SKM-1 (cell line): ENCODE measurements around the gene SPINK4.

Source experiments
- DNase-seq: peaks from one replicate; lab custom pipeline; 2025; ENCODE audit not compliant: unreplicated experiment; lab: John Stamatoyannopoulos, UW

SPINK4 gene, protein sequence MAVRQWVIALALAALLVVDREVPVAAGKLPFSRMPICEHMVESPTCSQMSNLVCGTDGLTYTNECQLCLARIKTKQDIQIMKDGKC

DNA sequence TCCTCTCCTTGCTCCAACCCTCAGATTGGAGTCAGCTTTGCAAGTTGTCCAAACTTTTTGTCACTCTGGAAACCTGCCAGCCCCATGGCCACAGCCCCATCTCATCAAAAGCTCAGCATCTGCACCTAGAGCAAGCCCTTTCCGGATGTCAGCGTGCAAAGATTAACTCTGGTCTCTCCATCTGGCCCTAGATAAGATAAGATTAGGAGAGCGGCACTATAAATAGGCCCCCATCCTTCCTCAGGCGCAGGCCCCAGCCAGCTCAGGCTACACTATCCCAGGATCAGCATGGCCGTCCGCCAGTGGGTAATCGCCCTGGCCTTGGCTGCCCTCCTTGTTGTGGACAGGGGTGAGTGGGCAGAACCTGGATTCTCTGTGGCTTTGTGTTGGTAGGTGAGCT lies at the start of gene SPINK4:
Gene SPINK4, plus strand, starts transcription at position 247 of the 400 bp plus-strand sequence. Its CDS starts 42 bp downstream, at position 289.
- DNase-seq: no peak

DNA sequence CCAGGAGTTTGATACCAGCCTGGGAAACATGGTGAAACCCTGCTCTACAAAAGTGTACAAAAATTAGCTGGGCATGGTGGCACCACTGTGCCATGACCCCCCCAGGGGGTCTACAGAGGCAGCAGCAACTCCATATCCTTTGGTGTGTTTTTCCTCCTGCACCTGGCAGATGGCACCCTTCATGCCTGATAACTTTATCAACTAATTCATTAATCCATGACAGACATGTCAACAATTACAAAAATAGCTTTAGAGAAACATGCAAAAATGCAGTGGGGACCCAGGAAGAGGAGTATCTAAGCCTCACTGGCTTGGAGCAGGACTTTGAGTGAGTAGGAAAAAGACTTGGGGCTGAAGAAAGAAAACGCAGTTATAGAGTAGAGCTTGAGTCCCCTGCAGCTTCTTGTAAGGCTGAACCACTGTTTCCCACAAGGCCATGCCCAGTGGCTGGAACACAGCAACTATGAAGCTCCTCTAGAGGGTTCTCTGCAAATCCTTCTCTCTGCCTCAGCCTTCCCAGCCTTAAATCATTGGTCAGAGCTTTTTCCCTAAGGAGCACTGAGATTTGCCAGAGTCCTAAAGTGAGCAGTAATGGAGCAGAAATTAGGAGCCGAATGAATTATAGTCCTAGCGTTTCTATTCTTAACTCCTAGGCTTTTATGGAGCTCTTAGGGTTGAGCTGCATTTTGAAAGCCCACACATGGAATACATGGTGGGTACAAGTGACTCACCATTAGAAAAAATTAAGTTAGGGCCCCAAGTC lies 47.3 kb upstream of the SPINK4 start:
- no peak for DNase-seq

DNA sequence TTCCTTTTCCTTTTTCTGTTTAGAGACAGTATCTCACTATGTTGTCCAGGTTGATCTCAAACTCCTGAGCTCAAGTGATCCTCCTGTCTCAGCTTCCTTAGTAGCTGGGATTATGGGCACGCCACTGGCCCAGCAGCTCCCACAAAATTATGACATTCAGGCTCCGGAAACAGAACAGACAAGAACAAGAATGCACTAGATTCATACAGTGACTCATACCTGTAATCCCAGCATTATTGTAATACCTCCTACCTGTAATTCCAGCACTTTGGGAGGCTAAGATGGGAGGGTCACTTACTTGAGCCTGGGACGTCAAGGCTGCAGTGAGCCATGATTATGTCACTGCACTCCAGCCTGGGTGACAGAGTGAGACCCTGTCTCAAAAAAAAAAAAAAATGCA lies 46.1 kb upstream of the SPINK4 start:
- no peak for DNase-seq

DNA sequence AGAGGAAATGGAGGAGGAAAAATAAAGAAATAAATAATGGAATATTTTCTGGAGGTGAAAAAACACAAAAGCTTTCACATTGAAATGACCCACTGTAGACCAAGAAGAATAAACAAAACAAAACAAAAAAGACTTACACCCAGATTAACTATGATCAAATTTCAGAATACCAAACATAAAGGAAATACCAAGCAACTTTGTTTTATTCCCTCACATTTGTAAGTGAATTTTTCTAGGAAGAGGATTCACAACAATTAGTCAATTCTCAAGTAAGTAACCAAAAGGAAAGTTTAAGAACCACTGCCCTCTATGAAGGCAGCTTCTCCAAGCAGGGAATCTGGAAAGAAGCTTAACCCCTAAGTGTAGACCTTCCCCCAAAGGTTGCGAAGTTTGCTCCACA lies 43.2 kb upstream of the SPINK4 start:
- no peak for DNase-seq

- no peak for DNase-seq
Observed at GRCh38 chr9:33197279-33198152, 42.5 kb upstream of the SPINK4 start.

- DNase-seq: no peak
Observed at GRCh38 chr9:33198165-33198564, 41.8 kb upstream of the SPINK4 start.

GRCh38 chr9:33202018-33202417 lies 37.9 kb upstream of the SPINK4 start:
- no peak for DNase-seq

DNA sequence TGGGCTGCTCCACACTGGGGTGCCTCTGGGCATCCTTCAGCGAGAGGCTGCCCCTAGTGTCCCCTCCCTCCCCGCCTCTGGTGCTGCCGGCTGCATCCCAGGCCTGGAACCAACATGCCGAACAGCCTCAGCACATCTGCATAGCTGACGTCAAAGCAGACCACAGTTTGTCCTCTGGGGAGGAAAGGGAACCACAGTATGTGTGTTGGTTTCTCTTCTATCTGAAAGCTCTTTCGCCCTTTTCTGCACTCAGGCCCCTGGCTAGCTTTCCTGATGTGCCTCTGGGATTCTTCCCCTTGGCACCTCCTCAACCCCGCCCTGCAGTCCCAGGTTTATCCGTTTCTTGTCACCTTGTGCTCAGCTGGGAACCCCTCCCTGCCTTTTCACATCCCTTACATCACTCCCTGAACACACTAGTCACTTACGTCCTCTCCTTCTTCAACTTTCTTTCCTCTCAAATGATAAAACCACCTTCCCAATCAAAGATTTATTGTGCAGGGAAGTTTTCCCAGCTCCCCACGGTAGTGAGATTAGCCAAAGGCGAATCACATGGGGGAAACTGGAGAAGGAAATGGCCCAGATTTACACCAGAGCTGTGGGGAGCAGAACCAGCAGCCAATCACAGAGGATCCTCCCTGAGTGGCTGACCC lies 37.3 kb upstream of the SPINK4 start:
- no peak for DNase-seq

DNA sequence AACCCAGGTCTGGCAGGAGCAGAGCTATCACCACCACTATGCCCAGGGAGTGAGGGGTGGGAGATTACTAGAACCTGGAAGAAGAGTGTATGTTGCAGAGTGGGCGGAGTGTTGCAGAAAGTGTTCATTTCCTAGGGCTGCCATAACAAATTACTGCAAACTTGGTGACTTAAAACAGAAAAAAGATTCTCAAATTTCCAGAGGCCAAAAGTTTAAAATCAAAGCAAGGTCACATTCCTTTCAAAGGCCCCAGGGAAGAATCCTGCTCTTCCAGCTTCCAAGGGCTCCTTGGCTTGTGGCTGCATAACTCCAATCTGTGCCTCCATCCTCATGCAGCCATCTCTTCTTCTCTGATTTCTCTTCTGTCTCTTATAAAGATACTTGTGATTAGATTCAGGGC lies 30.6 kb upstream of the SPINK4 start:
- DNase-seq: no peak

- no peak for DNase-seq
Observed at GRCh38 chr9:33210006-33210715, 29.8 kb upstream of the SPINK4 start.

DNA sequence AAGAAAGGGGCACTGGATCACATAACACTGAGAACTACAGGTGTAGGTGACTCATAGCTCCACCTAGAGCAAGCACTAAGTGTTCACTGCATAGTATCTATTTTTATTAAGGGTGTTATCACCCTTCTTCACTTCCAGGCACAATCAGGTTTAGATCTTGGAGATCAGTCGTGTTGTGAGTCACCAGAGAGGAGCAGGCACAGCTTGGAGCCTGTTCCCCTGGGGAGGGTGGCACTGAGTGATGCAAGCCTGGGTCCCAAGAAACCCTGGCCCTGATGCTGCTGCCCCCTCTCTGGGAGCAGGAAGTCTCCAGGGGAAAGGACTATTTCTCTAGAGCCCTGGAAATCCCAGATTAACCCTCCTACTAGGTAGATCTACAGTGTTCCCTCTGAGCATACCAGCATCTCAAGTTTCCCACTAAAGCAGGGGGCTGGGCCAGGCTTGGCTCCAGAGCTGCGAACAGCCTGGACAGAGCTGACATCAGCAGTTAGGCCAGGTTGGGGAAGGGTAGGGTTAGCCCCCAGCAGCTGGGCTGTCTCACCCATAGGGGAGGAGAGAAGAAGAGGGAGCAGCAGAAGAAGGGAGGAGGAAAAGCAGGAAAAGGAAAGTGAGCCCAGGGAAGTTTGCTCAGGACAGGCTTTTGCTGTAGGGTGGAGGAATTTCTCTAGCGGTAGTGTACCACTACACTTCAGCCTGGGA lies 28.1 kb upstream of the SPINK4 start:
- DNase-seq: no peak

GRCh38 chr9:33220681-33221567 lies 19.0 kb upstream of the SPINK4 start:
- DNase-seq: peak; percentile 57

DNA sequence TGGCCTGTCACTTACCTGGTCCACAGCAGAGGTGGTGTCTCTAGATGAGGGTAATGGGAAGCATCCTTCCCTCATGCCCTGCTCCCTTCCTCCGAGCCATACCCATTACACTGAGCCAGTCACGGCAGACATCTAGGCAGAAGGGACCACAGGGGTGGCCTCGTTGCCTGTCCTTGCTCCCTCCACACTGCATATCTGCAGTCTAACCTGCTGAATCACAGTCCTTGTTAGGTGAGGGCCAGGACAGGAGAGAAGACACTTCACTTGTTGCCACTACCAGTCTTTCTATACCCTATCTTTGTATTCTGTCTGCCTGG lies 18.4 kb upstream of the SPINK4 start:
- no peak for DNase-seq

- no peak for DNase-seq
Observed at GRCh38 chr9:33222031-33222430, 17.9 kb upstream of the SPINK4 start.

GRCh38 chr9:33223696-33224095 lies 16.3 kb upstream of the SPINK4 start:
- no peak for DNase-seq

- DNase-seq: peak; percentile 44
Observed at GRCh38 chr9:33225319-33226147, 14.4 kb upstream of the SPINK4 start.

- DNase-seq: peak; percentile 83
Observed at GRCh38 chr9:33227008-33227398, 13.0 kb upstream of the SPINK4 start.

DNA sequence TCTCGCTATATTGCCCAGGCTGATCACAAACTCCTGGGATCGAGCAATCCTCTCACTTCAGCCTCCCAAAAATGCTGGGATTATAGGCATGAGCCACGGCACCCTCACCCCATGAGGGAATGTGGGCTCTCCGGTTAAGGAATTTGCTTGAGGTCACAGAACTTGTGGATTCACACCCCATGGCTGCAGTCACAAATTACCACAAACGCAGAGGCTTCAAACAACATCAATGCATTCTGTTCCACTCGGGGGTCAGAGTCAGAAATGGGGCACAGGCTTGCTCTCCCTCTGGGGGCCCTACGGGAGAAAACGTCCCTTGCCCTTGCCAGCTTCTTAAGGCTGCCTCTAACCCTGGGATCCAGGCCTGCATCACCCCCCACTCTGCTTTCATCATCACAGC lies 12.2 kb upstream of the SPINK4 start:
- DNase-seq: no peak

- no peak for DNase-seq
Observed at GRCh38 chr9:33228606-33229005, 11.4 kb upstream of the SPINK4 start.
